Neural progenitor cell (in vitro differentiated cells): ENCODE measurements around the gene SH3GL3. TPM values are rescaled to one million over a fixed set of nuclear protein-coding genes. Genes with fewer than 3 reads are reported as not detected.

Experiments used
- DNase-seq: peaks from one replicate; pipeline ENCODE4 v3.0.0-alpha.2; 2016; ENCODE audit warnings: low spot score
- H2AFZ ChIP-seq: fragments of 200-600 bp; sonication (generic); replicated peaks from 2 replicates; pipeline ENCODE4 v1.6.1; 2016; ENCODE audit warnings: antibody characterized with exemption
- H3F3A ChIP-seq: fragments of 200-600 bp; sonication (generic); 2 replicates; pipeline ENCODE4 v1.6.1; 2016; ENCODE audit warnings: antibody characterized with exemption, low read depth
- H3K27ac ChIP-seq: fragments of 200-600 bp; sonication (generic); 2 replicates; pipeline ENCODE4 v1.5.1; 2016; ENCODE audit warnings: mild to moderate bottlenecking
- H3K27me3 ChIP-seq: fragments of 200-600 bp; sonication (generic); 2 replicates; pipeline ENCODE4 v1.6.1; 2016; ENCODE audit warnings: mild to moderate bottlenecking, moderate library complexity
- H3K36me3 ChIP-seq: fragments of 200-600 bp; sonication (generic); 2 replicates; pipeline ENCODE4 v1.5.1; 2016
- H3K4me1 ChIP-seq: fragments of 200-600 bp; sonication (generic); 2 replicates; pipeline ENCODE4 v1.6.1; 2016; ENCODE audit warnings: mixed run types
- H3K4me2 ChIP-seq: fragments of 200-600 bp; sonication (generic); 2 replicates; pipeline ENCODE4 v1.6.1; 2016
- H3K4me3 ChIP-seq: fragments of 200-600 bp; sonication (generic); 2 replicates; pipeline ENCODE4 v1.5.1; 2016
- H3K79me2 ChIP-seq: fragments of 200-600 bp; sonication (generic); 2 replicates; pipeline ENCODE4 v1.6.1; 2016; ENCODE audit warnings: low read depth
- H3K9ac ChIP-seq: fragments of 200-600 bp; sonication (generic); 2 replicates; pipeline ENCODE4 v1.6.1; 2016
- H3K9me3 ChIP-seq: fragments of 200-600 bp; sonication (generic); 2 replicates; pipeline ENCODE4 v1.5.1; 2016; ENCODE audit warnings: low read depth
- H4K20me1 ChIP-seq: fragments of 200-600 bp; sonication (generic); 2 replicates; pipeline ENCODE4 v1.6.1; 2016; ENCODE audit warnings: low read depth
- H3K27ac Mint-ChIP-seq: 3 replicates; pipeline ENCODE4 v1.8.0; 2021; ENCODE audit warnings: mixed read lengths
- H3K27me3 Mint-ChIP-seq: 2 replicates; pipeline ENCODE4 v1.8.0; 2022; ENCODE audit warnings: low read depth, mild to moderate bottlenecking, inconsistent platforms, moderate library complexity, mixed read lengths; ENCODE audit not compliant: insufficient read depth
- H3K36me3 Mint-ChIP-seq: 3 replicates; pipeline ENCODE4 v1.8.0; 2021; ENCODE audit warnings: mixed read lengths
- H3K4me1 Mint-ChIP-seq: 3 replicates; pipeline ENCODE4 v1.8.0; 2021; ENCODE audit warnings: mixed read lengths
- H3K4me3 Mint-ChIP-seq: 3 replicates; pipeline ENCODE4 v1.8.0; 2021; ENCODE audit warnings: mild to moderate bottlenecking, moderate library complexity, mixed read lengths
- H3K9me3 Mint-ChIP-seq: 3 replicates; pipeline ENCODE4 v1.8.0; 2020; ENCODE audit warnings: mixed read lengths
- CTCF ChIP-seq: fragments of 200-600 bp; sonication (generic); IDR thresholded peaks from 2 replicates; pipeline ENCODE4 v1.5.1; 2017; ENCODE audit warnings: antibody characterized with exemption, mild to moderate bottlenecking
- EZH2 ChIP-seq: fragments of 200-600 bp; sonication (generic); IDR thresholded peaks from 2 replicates; pipeline ENCODE4 v1.6.1; 2017; ENCODE audit warnings: antibody characterized with exemption, mild to moderate bottlenecking, moderate library complexity
- EZH2phosphoT487 ChIP-seq: fragments of 200-600 bp; sonication (generic); IDR thresholded peaks from 2 replicates; pipeline ENCODE4 v1.6.1; 2017; ENCODE audit warnings: antibody characterized with exemption
- total RNA-seq: library from RNA; depleted of rRNA; stranded (reverse); fragments of >200 nt; gene quantifications from 2 replicates; pipeline ENCODE4 v1.2.3, GENCODE V29; 2015; ENCODE audit warnings: low replicate concordance

The SH3GL3 gene
- total RNA-seq, 1 donor from 2014 or later, result 8.2 TPM

GRCh38 chr15:83610901-83611685 is 164.0 kb downstream of the SH3GL3 start:
- H2AFZ ChIP-seq, result no peak overlapping the region
- H3K4me2 ChIP-seq, result no peak overlapping the region
- no peak overlapping the region for H3K27ac Mint-ChIP-seq
- H3K79me2 ChIP-seq, result no peaks in the 10 kb centered on the region
- H3K9me3 Mint-ChIP-seq, result no peaks in the 10 kb centered on the region
- H3K9me3 ChIP-seq, result no peaks in the 10 kb centered on the region
- H3F3A ChIP-seq, result no peaks in the 10 kb centered on the region
- no peak for DNase-seq
- no peaks in the 10 kb centered on the region for H3K4me1 Mint-ChIP-seq
- no peaks in the 10 kb centered on the region for H3K36me3 Mint-ChIP-seq
- H3K4me1 ChIP-seq, result no peaks in the 10 kb centered on the region
- no peaks in the 10 kb centered on the region for H3K27me3 ChIP-seq
- H3K4me3 ChIP-seq, result no peak overlapping the region
- no peak overlapping the region for H3K27ac ChIP-seq
- H3K9ac ChIP-seq, result no peak overlapping the region
- peaks cover 2% of the 10 kb centered on the region for H3K27me3 Mint-ChIP-seq
- H4K20me1 ChIP-seq, result no peaks in the 10 kb centered on the region
- no peak for TF ChIP-seq EZH2phosphoT487
- no peak for TF ChIP-seq EZH2
- no peak for TF ChIP-seq CTCF
- H3K36me3 ChIP-seq, result no peaks in the 10 kb centered on the region
- no peak overlapping the region for H3K4me3 Mint-ChIP-seq

GRCh38 chr15:83612226-83612625 is 165.1 kb downstream of the SH3GL3 start:
- H3F3A ChIP-seq, result no peaks in the 10 kb centered on the region
- H2AFZ ChIP-seq, result no peak overlapping the region
- H3K4me3 Mint-ChIP-seq, result no peak overlapping the region
- H3K27me3 ChIP-seq, result no peaks in the 10 kb centered on the region
- H3K4me1 Mint-ChIP-seq, result no peaks in the 10 kb centered on the region
- H3K36me3 ChIP-seq, result no peaks in the 10 kb centered on the region
- H3K79me2 ChIP-seq, result no peaks in the 10 kb centered on the region
- TF ChIP-seq CTCF (no peak), EZH2phosphoT487 (no peak), EZH2 (no peak)
- no peak overlapping the region for H3K27ac Mint-ChIP-seq
- no peak overlapping the region for H3K4me3 ChIP-seq
- no peak overlapping the region for H3K27ac ChIP-seq
- no peaks in the 10 kb centered on the region for H3K4me1 ChIP-seq
- no peaks in the 10 kb centered on the region for H3K9me3 ChIP-seq
- DNase-seq, result no peak
- H3K36me3 Mint-ChIP-seq, result no peaks in the 10 kb centered on the region
- H3K9ac ChIP-seq, result no peak overlapping the region
- no peak overlapping the region for H3K4me2 ChIP-seq
- H3K9me3 Mint-ChIP-seq, result no peaks in the 10 kb centered on the region
- no peaks in the 10 kb centered on the region for H4K20me1 ChIP-seq
- peaks cover 2% of the 10 kb centered on the region for H3K27me3 Mint-ChIP-seq

GRCh38 chr15:83612898-83613635 is 165.9 kb downstream of the SH3GL3 start:
- TF ChIP-seq CTCF (no peak), EZH2phosphoT487 (no peak), EZH2 (no peak)
- Histone ChIP-seq H3K79me2 (no peaks in the 10 kb centered on the region), H3K36me3 (no peaks in the 10 kb centered on the region), H4K20me1 (no peaks in the 10 kb centered on the region), H3K27me3 (no peaks in the 10 kb centered on the region), H3K9me3 (no peaks in the 10 kb centered on the region), H3F3A (no peaks in the 10 kb centered on the region), H3K4me1 (no peaks in the 10 kb centered on the region), H3K9ac (no peak overlapping the region), H3K4me3 (no peak overlapping the region), H2AFZ (no peak overlapping the region), H3K4me2 (no peak overlapping the region), H3K27ac (no peak overlapping the region)
- DNase-seq, result no peak
- peaks cover 2% of the 10 kb centered on the region for H3K27me3 Mint-ChIP-seq
- H3K36me3 Mint-ChIP-seq, result no peaks in the 10 kb centered on the region
- H3K9me3 Mint-ChIP-seq, result no peaks in the 10 kb centered on the region
- H3K27ac Mint-ChIP-seq, result no peak overlapping the region
- no peaks in the 10 kb centered on the region for H3K4me1 Mint-ChIP-seq
- no peak overlapping the region for H3K4me3 Mint-ChIP-seq
